Fibroblast of the conjunctiva (primary cell): ENCODE results near the gene SLC23A1.
"Not testable (repeated sequence)": the region's sequence is repeated elsewhere in the genome, so short reads cannot be mapped to it uniquely, and the experiment has no call there.

Experiments used
- DNase-seq: peaks from one replicate; pipeline ENCODE4 v3.0.0-alpha.2; 2010; ENCODE audit warnings: low read depth

SLC23A1 gene

DNA sequence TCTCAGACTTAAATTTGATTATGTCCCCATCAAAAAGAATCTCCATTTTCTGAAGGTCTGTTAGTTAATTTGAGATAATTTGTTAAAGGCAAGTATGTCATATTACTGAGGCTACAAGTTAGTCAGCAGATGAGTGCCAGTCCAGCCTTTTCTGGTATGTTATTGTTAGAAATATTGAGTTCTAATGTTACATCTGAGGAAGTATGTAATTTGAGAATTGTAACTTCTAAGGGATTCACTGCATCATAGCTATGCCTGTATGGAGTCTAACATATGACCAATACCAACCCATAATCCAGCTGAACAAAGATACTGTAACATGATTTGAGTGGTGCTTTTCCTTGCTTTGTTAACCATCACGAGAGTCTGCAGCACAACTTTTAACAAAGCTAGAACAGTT is 13.9 kb downstream of the SLC23A1 start:
- peak; percentile 45 for DNase-seq

DNA sequence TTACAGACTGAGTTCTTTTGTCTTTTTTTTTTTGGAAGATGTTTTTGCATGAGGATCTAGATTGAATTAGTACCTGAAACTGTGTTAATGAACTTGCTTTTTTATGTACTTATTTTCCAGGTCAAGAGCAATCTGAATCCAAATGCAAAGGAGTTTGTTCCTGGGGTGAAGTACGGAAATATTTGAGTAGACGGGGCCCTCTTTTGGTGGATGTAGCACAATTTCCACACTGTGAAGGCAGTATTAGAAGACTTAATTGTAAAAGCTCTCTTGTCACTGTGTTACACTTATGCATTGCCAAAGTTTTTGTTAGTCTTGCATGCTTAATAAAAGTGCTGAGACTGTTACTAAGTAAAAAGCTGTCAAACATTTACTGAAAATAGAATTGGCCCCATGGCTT is 14.5 kb downstream of the SLC23A1 start:
- no peak for DNase-seq

DNA sequence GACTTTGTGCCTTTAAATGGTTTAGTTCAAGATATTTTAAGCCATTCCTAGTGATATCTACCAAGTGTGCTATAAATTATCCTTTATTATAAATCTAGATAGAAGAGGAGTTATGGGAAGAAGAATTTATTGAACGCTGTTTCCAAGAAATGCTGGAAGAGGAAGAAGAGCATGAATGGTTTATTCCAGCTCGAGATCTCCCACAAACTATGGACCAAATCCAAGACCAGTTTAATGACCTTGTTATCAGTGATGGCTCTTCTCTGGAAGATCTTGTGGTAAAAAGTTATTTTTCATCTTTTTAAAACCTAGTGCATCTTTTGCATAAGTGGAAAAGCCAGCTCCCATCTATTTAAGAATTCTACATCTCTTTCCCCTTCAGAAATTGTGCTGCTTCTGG is 18.6 kb downstream of the SLC23A1 start:
- DNase-seq, result no peak

DNA sequence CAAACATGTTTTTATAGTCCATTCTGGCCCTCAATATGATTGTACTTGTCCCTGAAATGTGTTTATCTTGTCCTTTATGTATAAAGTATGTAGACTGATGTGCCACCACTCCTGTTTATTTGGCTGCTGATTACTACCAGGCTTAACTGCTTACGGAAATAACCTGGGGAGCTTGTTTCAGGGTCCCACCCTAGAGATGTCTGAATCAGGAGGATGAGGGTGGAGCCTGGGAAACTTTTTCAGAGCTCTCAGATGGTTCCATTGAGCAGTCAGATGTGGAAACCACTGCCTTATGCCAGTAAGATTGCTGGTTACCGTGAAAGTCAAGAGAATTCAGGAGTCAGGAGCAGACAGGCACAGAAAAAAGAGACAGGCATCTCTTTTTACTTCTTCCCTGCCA is 19.2 kb downstream of the SLC23A1 start:
- DNase-seq, result no peak

DNA sequence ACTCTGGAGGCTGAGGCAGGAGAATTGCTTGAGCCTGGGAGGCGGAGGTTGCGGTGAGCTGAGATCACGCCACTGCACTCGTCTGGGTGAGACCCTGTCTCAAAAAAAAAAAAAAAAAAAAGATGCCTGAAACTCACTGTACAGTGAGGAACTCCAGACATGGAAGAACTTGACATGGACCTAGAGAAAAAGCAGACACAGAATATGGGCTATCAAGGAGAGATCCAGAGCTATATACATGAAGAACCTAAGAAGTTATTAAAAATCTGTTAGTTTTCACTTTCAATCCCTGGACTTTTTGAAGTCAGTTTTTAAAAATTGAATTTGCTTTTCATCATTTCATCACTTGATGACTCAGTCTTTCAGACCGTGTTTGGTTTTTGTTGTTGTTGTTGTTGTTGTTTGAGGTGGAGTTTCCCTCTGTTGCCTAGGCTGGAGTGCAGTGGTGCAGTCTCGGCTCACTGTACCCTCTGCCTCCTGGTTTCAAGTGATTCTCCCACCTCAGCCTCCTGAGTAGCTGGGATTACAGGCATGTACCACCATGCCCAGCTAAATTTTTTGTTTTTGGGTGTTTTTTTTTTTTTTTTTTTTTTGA is 21.2 kb downstream of the SLC23A1 start:
- DNase-seq, result no peak

DNA sequence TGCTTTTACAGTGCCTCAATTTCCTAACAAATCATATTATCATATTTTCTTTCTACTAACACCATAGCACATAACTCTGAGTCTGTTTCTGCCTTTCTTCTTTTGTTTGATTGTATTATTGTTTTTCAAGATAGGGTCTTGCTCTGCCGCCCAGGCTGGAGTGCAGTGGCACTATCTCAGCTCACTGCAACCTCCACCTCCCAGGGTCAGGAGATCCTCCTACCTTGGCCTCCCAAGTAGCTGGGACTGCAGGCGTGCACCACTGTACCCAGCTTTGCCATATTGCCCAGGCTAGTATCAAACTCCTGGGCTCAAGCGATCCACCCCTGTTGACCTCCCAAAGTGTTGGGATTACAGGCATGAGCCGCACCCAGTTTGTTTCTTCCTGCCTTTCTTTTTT is 22.7 kb downstream of the SLC23A1 start:
- no peak for DNase-seq

DNA sequence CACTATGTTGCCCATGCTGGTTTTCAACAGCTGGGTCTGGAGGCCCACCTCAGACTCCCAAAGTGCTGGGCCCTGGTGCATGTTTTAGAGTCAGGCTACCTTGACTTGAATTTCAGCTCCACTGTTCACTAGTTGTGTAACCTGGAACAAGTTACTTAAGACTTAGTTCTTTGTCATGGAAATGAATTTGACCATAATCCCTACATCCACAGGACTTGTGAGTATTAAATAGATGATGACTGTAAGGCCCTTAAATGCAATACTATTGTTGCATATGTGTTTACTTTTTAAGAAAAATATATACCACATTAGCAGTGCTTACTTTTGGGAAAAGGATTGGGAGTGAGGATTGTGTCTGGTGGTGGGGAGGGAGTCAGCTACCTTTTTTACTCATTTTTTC is 25.0 kb downstream of the SLC23A1 start:
- no peak for DNase-seq

DNA sequence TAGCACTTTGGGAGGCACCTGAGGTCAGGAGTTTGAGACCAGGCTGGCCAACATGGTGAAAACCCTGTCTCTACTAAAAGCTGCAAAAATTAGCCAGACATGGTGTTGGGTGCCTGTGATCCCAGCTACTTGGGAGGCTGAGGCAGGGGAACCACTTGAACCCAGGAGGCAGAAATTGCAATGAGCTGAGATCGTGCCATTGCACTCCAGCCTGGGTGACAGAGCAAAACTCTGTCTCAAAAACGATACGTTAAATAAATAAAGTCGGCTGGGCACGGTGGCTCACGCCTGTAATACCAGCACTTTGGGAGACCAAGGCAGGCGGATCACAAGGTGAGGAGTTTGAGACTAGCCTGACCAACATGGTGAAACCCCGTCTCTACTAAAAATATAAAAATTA is 27.2 kb downstream of the SLC23A1 start:
- not testable (repeated sequence) for DNase-seq

DNA sequence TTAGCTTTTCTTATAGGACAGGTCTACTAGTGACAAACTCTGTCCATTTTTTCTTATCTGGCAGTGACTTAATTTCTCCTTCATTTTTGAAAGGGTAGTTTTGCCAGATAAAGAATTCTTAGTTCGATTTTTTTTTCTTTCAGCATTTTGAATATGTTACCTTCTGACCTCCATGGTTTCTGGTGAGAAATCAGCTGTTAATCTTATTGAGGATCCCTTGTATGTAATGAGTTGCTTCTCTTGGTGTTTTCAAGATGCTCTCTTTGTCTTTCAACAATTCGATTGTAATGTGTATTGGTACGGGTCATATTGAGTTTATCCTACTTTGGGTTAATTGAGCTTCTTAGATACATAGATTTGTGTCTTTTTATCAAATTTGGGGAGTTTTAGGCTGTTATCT is 28.9 kb downstream of the SLC23A1 start:
- DNase-seq, result no peak

DNA sequence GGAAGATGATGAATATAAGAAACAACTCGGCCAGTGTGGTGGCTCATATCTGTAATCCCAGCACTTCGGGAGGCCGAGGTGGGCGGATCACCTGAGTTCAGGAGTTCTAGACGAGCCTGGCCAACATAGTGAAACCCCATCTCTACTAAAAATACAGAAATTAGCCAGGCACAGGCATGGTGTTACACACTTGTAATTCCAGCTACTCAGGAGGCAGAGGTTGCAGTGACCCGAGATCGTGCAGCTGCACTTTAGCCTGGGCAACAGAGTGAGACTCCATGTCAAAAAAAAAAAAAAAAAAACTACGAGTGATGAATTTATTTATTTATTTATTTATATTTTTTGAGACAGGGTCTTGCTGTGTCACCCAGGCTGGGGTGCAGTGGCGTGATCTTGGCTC is 35.2 kb downstream of the SLC23A1 start:
- DNase-seq, result not testable (repeated sequence)

DNA sequence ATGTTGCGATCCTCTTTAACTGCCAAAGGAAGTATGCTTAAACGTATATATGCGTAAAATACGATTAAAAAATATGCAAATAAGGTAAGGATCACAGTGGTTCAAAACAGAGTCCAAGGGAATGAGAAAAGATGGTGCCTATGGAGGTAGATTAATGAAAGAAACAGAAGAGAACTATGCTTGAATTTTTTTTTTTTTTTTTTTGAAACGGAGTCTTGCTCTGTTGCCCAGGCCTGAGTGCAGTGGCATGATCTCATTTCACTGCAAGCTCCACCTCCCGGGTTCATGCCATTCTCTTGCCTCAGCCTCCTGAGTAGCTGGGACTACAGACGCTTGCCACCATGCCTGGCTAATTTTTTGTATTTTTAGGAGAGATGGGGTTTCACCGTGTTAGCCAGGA is 37.7 kb downstream of the SLC23A1 start:
- not testable (repeated sequence) for DNase-seq

DNA sequence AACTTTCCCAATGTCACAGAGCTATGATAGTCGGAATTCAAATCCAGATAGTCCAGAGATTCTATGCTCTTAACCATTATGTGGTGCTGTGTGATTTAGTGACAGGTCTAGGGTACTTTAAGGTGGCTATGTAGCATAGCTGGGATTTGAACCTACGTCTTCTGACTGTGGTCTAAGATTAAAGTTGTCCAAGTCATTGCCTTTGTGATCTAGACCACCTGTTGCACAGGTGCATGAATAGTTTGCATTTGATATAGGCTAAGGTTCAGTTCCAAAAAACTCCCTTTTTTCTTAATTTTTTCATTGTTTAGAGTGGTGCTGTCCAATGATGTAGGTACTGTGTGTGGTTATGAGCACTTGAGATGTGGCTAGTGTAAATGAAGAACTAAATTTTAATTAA is 38.9 kb downstream of the SLC23A1 start:
- DNase-seq, result no peak

DNA sequence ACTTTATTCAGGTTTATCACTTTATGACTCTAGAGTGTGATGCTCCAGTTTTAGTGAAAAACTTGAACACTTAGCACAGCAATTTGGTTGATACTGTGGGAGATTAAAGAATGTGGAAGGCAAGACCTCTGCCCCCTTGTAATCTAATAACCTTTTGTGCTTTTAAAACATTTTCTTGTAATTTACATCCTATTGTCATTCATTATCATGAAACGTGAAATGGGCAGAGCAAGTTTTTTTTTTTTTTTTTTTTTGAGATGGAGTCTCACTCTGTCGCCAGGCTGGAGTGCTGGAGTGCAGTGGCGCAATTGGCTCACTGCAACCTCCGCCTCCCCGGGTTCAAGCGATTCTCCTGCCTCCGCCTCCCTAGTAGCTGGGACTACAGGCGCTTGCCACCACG is 39.6 kb downstream of the SLC23A1 start:
- no peak for DNase-seq

DNA sequence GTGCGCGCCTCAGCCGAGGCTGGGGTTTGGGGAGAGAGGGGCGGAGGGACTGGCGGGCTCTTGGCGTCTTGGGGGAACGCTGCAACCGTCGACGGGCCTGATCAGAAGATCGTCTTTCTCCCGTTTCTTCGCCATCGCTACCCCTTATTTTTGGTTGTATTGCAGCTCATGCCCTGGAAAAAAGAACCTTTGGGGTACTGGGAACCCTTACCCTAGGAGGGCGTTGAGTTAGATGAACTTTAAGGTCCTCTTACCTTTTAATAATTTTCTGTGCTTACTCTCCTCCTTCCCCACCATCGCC is 40.7 kb downstream of the SLC23A1 start:
- no peak for DNase-seq

DNA sequence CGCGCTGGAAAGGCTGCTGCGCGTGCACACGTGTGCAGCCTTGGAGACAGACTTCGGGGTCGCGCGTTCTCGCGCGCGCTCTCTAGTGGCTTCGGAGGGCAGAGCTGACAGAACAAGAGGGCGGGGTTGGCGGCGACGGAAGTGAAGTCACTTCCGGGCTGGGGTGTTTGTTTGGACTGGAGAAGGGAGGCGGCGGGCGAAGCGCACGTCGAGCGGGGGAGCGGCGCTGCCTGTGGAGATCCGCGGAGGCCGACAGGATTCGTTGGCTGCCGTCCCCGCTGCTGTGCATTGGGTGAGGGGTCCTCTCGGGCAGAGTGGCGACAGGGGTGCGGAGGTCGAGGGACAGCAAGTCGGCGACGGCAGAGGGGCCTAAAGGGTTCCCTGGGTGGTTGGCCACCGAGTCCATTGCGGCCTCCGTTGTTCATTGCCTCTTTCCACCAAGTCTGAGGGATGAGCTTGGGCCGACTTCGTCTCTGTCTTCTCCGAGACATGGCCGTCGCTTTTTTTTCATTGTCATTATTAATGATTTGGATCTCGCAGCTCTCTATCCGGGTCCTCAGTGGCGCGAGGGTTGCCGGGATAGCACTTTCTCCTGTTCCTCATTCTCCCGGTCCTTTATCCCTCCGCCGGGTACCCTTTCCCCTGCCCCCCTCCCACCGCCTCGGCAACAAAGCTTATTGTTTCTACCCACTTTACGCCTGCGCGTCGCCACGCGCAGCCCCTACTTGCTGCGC is 41.2 kb downstream of the SLC23A1 start, which contains the start of gene PAIP2:
Gene PAIP2 (plus strand): TSS at position 166 of the 734 bp plus-strand sequence. CDS start 21,931 bp downstream, outside the sequence.
- peak; percentile 95 for DNase-seq

DNA sequence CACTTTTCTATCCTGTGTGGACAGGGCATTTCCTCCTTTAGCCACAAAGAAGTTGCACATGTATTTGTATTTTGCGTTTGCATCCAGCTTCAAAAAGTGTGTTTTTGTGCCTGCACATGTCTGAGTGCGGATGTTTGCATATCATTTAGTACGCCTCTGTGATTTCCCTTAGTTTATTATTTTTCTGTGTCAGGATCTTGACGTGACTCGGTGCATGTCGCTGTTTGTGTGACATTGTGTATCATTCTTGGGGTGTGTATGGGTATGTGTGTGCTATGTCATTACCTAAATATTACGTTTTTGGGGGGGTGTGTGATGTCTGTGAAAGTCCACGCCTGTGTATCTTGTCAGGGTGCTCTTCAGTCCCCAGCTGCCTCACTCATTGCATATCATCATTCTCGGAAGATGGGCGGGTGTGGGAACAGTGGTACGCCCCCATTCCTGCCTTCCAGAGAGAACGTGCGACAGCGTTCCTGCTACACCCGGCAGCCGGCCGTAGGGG is 41.9 kb downstream of the SLC23A1 start:
- DNase-seq, result no peak

DNA sequence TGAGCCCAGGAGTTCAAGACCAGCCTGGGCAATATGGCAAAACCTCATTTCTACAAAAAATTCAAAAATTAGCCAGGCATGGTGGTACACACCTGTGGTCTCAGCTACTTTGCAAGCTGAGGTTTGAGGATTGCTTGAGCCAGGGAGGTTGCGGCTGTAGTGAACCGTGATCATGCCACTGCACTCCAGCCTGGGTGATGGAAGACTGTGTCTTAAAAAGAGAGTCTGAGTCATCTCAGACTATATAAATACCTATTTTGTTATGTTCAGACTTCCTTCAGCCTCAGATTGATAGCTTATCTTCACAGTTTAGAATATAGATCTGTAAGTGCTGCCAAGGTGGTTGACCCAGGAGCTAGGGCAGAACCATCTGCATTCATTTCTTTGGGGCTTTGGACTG is 43.0 kb downstream of the SLC23A1 start:
- no peak for DNase-seq

DNA sequence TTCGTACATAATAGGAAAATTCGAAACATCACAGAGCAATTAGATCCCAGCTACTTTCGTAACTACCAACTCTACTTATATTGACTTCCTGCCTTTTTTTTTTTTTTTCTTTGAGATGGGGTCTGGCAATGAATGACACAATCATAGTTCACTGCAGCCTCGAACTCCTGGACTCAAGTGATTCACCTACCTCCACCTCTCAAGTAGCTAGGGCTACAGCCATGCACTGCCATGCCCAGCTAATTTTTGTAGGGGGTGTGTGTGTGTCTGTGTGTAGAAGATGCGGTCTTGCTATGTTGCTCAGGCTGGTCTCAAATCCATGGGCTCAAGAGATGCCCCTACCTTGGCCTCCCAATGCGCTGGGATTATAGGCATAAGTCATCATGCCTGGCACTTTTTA is 47.3 kb downstream of the SLC23A1 start:
- DNase-seq, result no peak
